ENCODE measurements around the gene SEMA3F.

SEMA3F gene

GRCh38 chr3:50173685-50174516 is 18.8 kb downstream of the SEMA3F start:
- no peak for DNase-seq

GRCh38 chr3:50174517-50174895 is 19.4 kb downstream of the SEMA3F start:
- DNase-seq = no peak

GRCh38 chr3:50174947-50175524 is 19.9 kb downstream of the SEMA3F start:
- no peak for DNase-seq

GRCh38 chr3:50177346-50177745 is 22.2 kb downstream of the SEMA3F start:
- DNase-seq = no peak

GRCh38 chr3:50179710-50180109 is 24.6 kb downstream of the SEMA3F start:
- DNase-seq = no peak

GRCh38 chr3:50181985-50182384 is 26.9 kb downstream of the SEMA3F start:
- DNase-seq = no peak

- DNase-seq = no peak
These were observed 27.5 kb downstream of the SEMA3F start for GRCh38 chr3:50182533-50183099.

- DNase-seq = no peak
These were observed 28.6 kb downstream of the SEMA3F start for GRCh38 chr3:50183755-50184154.

GRCh38 chr3:50184242-50184978 is 29.3 kb downstream of the SEMA3F start:
- no peak for DNase-seq

- no peak for DNase-seq
These were observed 30.1 kb downstream of the SEMA3F start for GRCh38 chr3:50185230-50185629.

- DNase-seq = no peak
These were observed 31.0 kb downstream of the SEMA3F start for GRCh38 chr3:50186096-50186495.

- DNase-seq = no peak
These were observed 32.6 kb downstream of the SEMA3F start for GRCh38 chr3:50187750-50188149.

- DNase-seq = peak; percentile 31
These were observed 34.1 kb downstream of the SEMA3F start for GRCh38 chr3:50189274-50189673.

GRCh38 chr3:50189989-50190388 is 34.9 kb downstream of the SEMA3F start:
- DNase-seq = no peak

- DNase-seq = no peak
These were observed 36.0 kb downstream of the SEMA3F start, which contains the start of gene GNAT1 for GRCh38 chr3:50190936-50191660. TSS of gene GNAT1 (plus strand) at chr3:50191610. CDS start at chr3:50191726, 116 bp downstream.

GRCh38 chr3:50192124-50192523 is 37.0 kb downstream of the SEMA3F start:
- DNase-seq = no peak

GRCh38 chr3:50192689-50193141 is 37.6 kb downstream of the SEMA3F start:
- no peak for DNase-seq

- DNase-seq = no peak
These were observed 38.2 kb downstream of the SEMA3F start for GRCh38 chr3:50193286-50193685.

- no peak for DNase-seq
These were observed 38.6 kb downstream of the SEMA3F start for GRCh38 chr3:50193746-50194127.

GRCh38 chr3:50194128-50194902 is 39.2 kb downstream of the SEMA3F start:
- DNase-seq = no peak

GRCh38 chr3:50194903-50195500 is 39.9 kb downstream of the SEMA3F start:
- no peak for DNase-seq

Data from NCI-H2107 (cell line).